B cell (primary cell): ENCODE measurements around the gene OBP2B.

Experiments
- CTCF ChIP-seq: fragments of 200-600 bp; IDR thresholded peaks from one replicate; pipeline ENCODE4 v1.8.0; 2022; ENCODE audit warnings: antibody characterized with exemption, mild to moderate bottlenecking
- EZH2 ChIP-seq: IDR thresholded peaks from 2 replicates; pipeline ENCODE4 v1.6.1; 2012; ENCODE audit warnings: borderline replicate concordance, low read depth, mild to moderate bottlenecking, moderate library complexity, low read length; ENCODE audit not compliant: insufficient read depth, poor library complexity, severe bottlenecking

GRCh38 chr9:133253268-133253667 lies 44.2 kb upstream of the OBP2B start:
- TF ChIP-seq CTCF (no peak), EZH2 (no peak)
